HFFc6 (cell line): ENCODE results near the gene KLK13. TPM values are rescaled to one million over a fixed set of nuclear protein-coding genes. Genes with fewer than 3 reads are reported as not detected.

Experiments used
- DNase-seq: peaks from one replicate; pipeline ENCODE4 v3.0.0-alpha.2; 2018
- H3K27ac Mint-ChIP-seq: 2 replicates; pipeline ENCODE4 v1.8.0; 2020; ENCODE audit warnings: mild to moderate bottlenecking, mixed read lengths
- H3K27me3 Mint-ChIP-seq: 2 replicates; pipeline ENCODE4 v1.8.0; 2021; ENCODE audit warnings: mild to moderate bottlenecking, moderate library complexity, mixed read lengths; ENCODE audit not compliant: insufficient read depth
- H3K36me3 Mint-ChIP-seq: 2 replicates; pipeline ENCODE4 v1.8.0; 2021; ENCODE audit warnings: low read depth, mixed read lengths
- H3K4me1 Mint-ChIP-seq: 2 replicates; pipeline ENCODE4 v1.8.0; 2020; ENCODE audit warnings: low read depth, mixed read lengths
- H3K4me3 Mint-ChIP-seq: 2 replicates; pipeline ENCODE4 v1.8.0; 2020; ENCODE audit warnings: mild to moderate bottlenecking, moderate library complexity, mixed read lengths
- H3K9me3 Mint-ChIP-seq: 2 replicates; pipeline ENCODE4 v1.8.0; 2020; ENCODE audit warnings: mild to moderate bottlenecking, mixed read lengths
- total RNA-seq, 6 experiments: library from RNA; stranded (reverse); fragmentation: NEBNext Ultra II Directional; extraction: Animal tissue kit (Norgen Biotek cat#: 25700); gene quantifications; 2 replicates in 1 of 6; 3 replicates in 5 of 6; pipeline ENCODE4 v1.2.3, GENCODE V29; 2021
- TF ChIP-seq, protein P1 (sequence below): fragments of 200-600 bp; sonication (generic); IDR thresholded peaks from 2 replicates; pipeline ENCODE4 v1.5.0; 2021; ENCODE audit warnings: antibody characterized with exemption, mild to moderate bottlenecking

KLK13 gene
- total RNA-seq, 6 experiments from 2014 or later: not detected

DNA sequence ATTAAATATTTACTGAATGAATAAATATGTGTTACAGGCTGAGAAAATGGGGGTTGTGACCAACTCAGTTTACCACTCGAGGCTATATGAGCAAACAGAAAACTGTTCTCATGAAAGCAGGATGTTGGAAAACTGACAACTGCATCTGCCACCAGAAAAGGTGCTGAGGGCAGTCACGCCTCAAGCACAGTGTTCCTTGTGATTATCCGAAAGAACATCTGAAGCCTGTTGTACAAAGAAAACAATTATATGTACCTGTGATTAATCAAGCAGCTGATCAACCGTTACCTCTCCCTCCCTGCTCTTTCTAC, 6.2 kb upstream of the KLK13 start:
- Mint-ChIP-seq H3K4me1 (no peaks in the 10 kb centered on the region), H3K9me3 (peaks cover 13% of the 10 kb centered on the region), H3K36me3 (peaks cover 5% of the 10 kb centered on the region; the same call in 1 of the 2 replicates), H3K4me3 (no peak overlapping the region), H3K27ac (no peak overlapping the region), H3K27me3 (peaks cover 3% of the 10 kb centered on the region; the same call in 1 of the 2 replicates)
- TF ChIP-seq, protein P1, sequence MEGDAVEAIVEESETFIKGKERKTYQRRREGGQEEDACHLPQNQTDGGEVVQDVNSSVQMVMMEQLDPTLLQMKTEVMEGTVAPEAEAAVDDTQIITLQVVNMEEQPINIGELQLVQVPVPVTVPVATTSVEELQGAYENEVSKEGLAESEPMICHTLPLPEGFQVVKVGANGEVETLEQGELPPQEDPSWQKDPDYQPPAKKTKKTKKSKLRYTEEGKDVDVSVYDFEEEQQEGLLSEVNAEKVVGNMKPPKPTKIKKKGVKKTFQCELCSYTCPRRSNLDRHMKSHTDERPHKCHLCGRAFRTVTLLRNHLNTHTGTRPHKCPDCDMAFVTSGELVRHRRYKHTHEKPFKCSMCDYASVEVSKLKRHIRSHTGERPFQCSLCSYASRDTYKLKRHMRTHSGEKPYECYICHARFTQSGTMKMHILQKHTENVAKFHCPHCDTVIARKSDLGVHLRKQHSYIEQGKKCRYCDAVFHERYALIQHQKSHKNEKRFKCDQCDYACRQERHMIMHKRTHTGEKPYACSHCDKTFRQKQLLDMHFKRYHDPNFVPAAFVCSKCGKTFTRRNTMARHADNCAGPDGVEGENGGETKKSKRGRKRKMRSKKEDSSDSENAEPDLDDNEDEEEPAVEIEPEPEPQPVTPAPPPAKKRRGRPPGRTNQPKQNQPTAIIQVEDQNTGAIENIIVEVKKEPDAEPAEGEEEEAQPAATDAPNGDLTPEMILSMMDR: no peak
- no peak for DNase-seq

- H3K27me3 Mint-ChIP-seq: peaks cover 3% of the 10 kb centered on the region; the same call in 1 of the 2 replicates
- H3K36me3 Mint-ChIP-seq: peaks cover 5% of the 10 kb centered on the region; the same call in 1 of the 2 replicates
- H3K27ac Mint-ChIP-seq: no peak overlapping the region
- peaks cover 13% of the 10 kb centered on the region for H3K9me3 Mint-ChIP-seq
- H3K4me1 Mint-ChIP-seq: no peaks in the 10 kb centered on the region
- no peak for DNase-seq
- TF ChIP-seq, protein P1: no peak
- no peak overlapping the region for H3K4me3 Mint-ChIP-seq
Observed at GRCh38 chr19:51070334-51071094, 5.6 kb upstream of the KLK13 start.

- TF ChIP-seq, protein P1: no peak
- Mint-ChIP-seq H3K36me3 (peaks cover 5% of the 10 kb centered on the region; the same call in 1 of the 2 replicates), H3K27ac (no peak overlapping the region), H3K4me1 (no peaks in the 10 kb centered on the region), H3K9me3 (peaks cover 18% of the 10 kb centered on the region), H3K27me3 (peaks cover 6% of the 10 kb centered on the region), H3K4me3 (no peak overlapping the region)
- DNase-seq: no peak
Observed at GRCh38 chr19:51066393-51067186, 1.7 kb upstream of the KLK13 start.

GRCh38 chr19:51065221-51065960, 499 bp upstream of the KLK13 start:
- H3K27ac Mint-ChIP-seq: no peak overlapping the region
- TF ChIP-seq, protein P1: no peak
- H3K27me3 Mint-ChIP-seq: peaks cover 7% of the 10 kb centered on the region
- no peak overlapping the region for H3K4me3 Mint-ChIP-seq
- H3K9me3 Mint-ChIP-seq: peaks cover 29% of the 10 kb centered on the region
- no peak for DNase-seq
- peaks cover 5% of the 10 kb centered on the region; the same call in 1 of the 2 replicates for H3K36me3 Mint-ChIP-seq
- no peaks in the 10 kb centered on the region for H3K4me1 Mint-ChIP-seq

- no peak overlapping the region for H3K4me3 Mint-ChIP-seq
- no peaks in the 10 kb centered on the region for H3K4me1 Mint-ChIP-seq
- peaks cover 7% of the 10 kb centered on the region for H3K27me3 Mint-ChIP-seq
- DNase-seq: no peak
- H3K36me3 Mint-ChIP-seq: peaks cover 5% of the 10 kb centered on the region; the same call in 1 of the 2 replicates
- H3K27ac Mint-ChIP-seq: no peak overlapping the region
- TF ChIP-seq, protein P1: no peak
- H3K9me3 Mint-ChIP-seq: peaks cover 29% of the 10 kb centered on the region
Observed at GRCh38 chr19:51063664-51064063, 1.2 kb downstream of the KLK13 start.
